IMR-90 (cell line): ENCODE results near the gene MMRN2. TPM values are rescaled to one million over a fixed set of nuclear protein-coding genes. Genes with fewer than 3 reads are reported as not detected.

Experiments used
- ATAC-seq: fragments of 200-7000 bp; cut with Tn5 transposase; 2 replicates; pipeline ENCODE4 v1.9.1; 2020; ENCODE audit warnings: low read depth, mild to moderate bottlenecking, moderate library complexity
- BruUV-seq: library from RNA; stranded (reverse); fragments of 400-500 nt; replicated peaks from 2 replicates; lab custom pipeline; 2021; lab: Mats Ljungman, UMichigan
- CTCF ChIA-PET: fragments of 300-600 bp; formaldehyde crosslinking; extraction: SDS; loops from one replicate; lab custom pipeline; 2021; ENCODE audit warnings: antibody characterized with exemption; lab: Yijun Ruan, JAX
- POLR2A ChIA-PET: fragments of 300-600 bp; sonication (Branson Sonifier 250); formaldehyde crosslinking; loops from one replicate; lab custom pipeline; 2022; ENCODE audit warnings: antibody characterized with exemption; ENCODE audit not compliant: unreplicated experiment; lab: Charles Lee
- DNase-seq: peaks from one replicate; pipeline ENCODE4 v3.0.0; 2013
- H2AFZ ChIP-seq: replicated peaks from 2 replicates; pipeline ENCODE3; 2013; ENCODE audit warnings: low read length, mild to moderate bottlenecking; ENCODE audit not compliant: poor library complexity
- H2AK5ac ChIP-seq: 2 replicates; pipeline ENCODE4 v1.6.1; 2013; ENCODE audit warnings: low read depth, low read length, inconsistent platforms
- H2AK9ac ChIP-seq: replicated peaks from 2 replicates; pipeline ENCODE3; 2013; ENCODE audit warnings: mild to moderate bottlenecking, low read depth, low read length, moderate library complexity; ENCODE audit not compliant: poor library complexity
- H2BK120ac ChIP-seq: 2 replicates; pipeline ENCODE4 v1.6.1; 2013; ENCODE audit warnings: low read depth, low read length, inconsistent platforms
- H2BK15ac ChIP-seq: 3 replicates; pipeline ENCODE4 v1.6.1; 2013; ENCODE audit warnings: low read depth, low read length, inconsistent platforms
- H2BK20ac ChIP-seq: 2 replicates; pipeline ENCODE4 v1.6.1; 2013; ENCODE audit warnings: low read depth, mild to moderate bottlenecking, inconsistent platforms, low read length, moderate library complexity
- H2BK5ac ChIP-seq: 2 replicates; pipeline ENCODE4 v1.6.1; 2013; ENCODE audit warnings: mild to moderate bottlenecking, low read depth, low read length, inconsistent platforms; ENCODE audit not compliant: poor library complexity, severe bottlenecking
- H3K14ac ChIP-seq: replicated peaks from 2 replicates; pipeline ENCODE4 v1.6.1; 2013; ENCODE audit warnings: low read depth, low read length, inconsistent platforms
- H3K18ac ChIP-seq: 2 replicates; pipeline ENCODE4 v1.6.1; 2013; ENCODE audit warnings: low read depth, low read length, control low read depth
- H3K23ac ChIP-seq: 2 replicates; pipeline ENCODE4 v1.6.1; 2013; ENCODE audit warnings: low read depth, low read length, inconsistent platforms
- H3K27ac ChIP-seq: 2 replicates; pipeline ENCODE4 v1.5.1; 2013; ENCODE audit warnings: mild to moderate bottlenecking, control low read depth, low read length; ENCODE audit not compliant: insufficient read depth
- H3K27me3 ChIP-seq: 2 replicates; pipeline ENCODE4 v1.6.1; 2013; ENCODE audit warnings: low read length; ENCODE audit not compliant: control insufficient read depth, insufficient read depth
- H3K36me3 ChIP-seq: 2 replicates; pipeline ENCODE4 v1.6.1; 2013; ENCODE audit warnings: low read length, mixed read lengths; ENCODE audit not compliant: control insufficient read depth, insufficient read depth
- H3K4ac ChIP-seq: 2 replicates; pipeline ENCODE4 v1.6.1; 2013; ENCODE audit warnings: low read depth, low read length, inconsistent platforms
- H3K4me1 ChIP-seq: 2 replicates; pipeline ENCODE4 v1.6.1; 2013; ENCODE audit warnings: low read length, mixed read lengths; ENCODE audit not compliant: control insufficient read depth, insufficient read depth
- H3K4me2 ChIP-seq: 2 replicates; pipeline ENCODE4 v1.6.1; 2013; ENCODE audit warnings: low read depth, mild to moderate bottlenecking, control low read depth, low read length, moderate library complexity
- H3K4me3 ChIP-seq: 2 replicates; pipeline ENCODE4 v1.5.1; 2013; ENCODE audit warnings: low read depth, mild to moderate bottlenecking, control low read depth, low read length, moderate library complexity; ENCODE audit not compliant: insufficient read depth
- H3K56ac ChIP-seq: 2 replicates; pipeline ENCODE4 v1.6.1; 2013; ENCODE audit warnings: low read length, inconsistent platforms; ENCODE audit not compliant: insufficient read depth; ENCODE audit errors: extremely low read depth
- H3K79me1 ChIP-seq, 2 experiments: 2 replicates each; pipeline ENCODE4 v1.6.1; 2013; ENCODE audit warnings: low read length in 2 of 2, inconsistent platforms in 1 of 2, low read depth in 1 of 2
- H3K9ac ChIP-seq: 2 replicates; pipeline ENCODE4 v1.6.1; 2013; ENCODE audit warnings: low read depth, low read length, control low read depth
- H3K9me1 ChIP-seq: 2 replicates; pipeline ENCODE4 v1.6.1; 2013; ENCODE audit warnings: low read length, inconsistent platforms; ENCODE audit not compliant: insufficient read depth
- H3K9me3 ChIP-seq: 2 replicates; pipeline ENCODE4 v1.6.1; 2013; ENCODE audit warnings: low read length; ENCODE audit not compliant: control insufficient read depth, insufficient read depth
- H4K20me1 ChIP-seq: 2 replicates; pipeline ENCODE4 v1.6.1; 2013; ENCODE audit warnings: low read length, inconsistent platforms; ENCODE audit not compliant: insufficient read depth
- H4K5ac ChIP-seq: 2 replicates; pipeline ENCODE4 v1.6.1; 2013; ENCODE audit warnings: mild to moderate bottlenecking, low read depth, low read length, control low read depth
- H4K8ac ChIP-seq, 2 experiments: 2 replicates each; pipeline ENCODE4 v1.6.1; 2013; ENCODE audit warnings: low read depth in 2 of 2, low read length in 2 of 2, control low read depth in 1 of 2, inconsistent platforms in 1 of 2
- H4K91ac ChIP-seq: 2 replicates; pipeline ENCODE4 v1.6.1; 2013; ENCODE audit warnings: low read depth, low read length, inconsistent platforms; ENCODE audit not compliant: insufficient read depth
- BHLHE40 ChIP-seq: fragments of 150-350 bp; IDR thresholded peaks from 2 replicates; pipeline ENCODE4 v1.6.1; 2016; ENCODE audit warnings: mild to moderate bottlenecking, low read depth, low read length
- CEBPB ChIP-seq: IDR thresholded peaks from 2 replicates; pipeline ENCODE4 v1.6.1; 2012; ENCODE audit warnings: low read depth, low read length, improper control_type of control experiment
- CHD1 ChIP-seq: IDR thresholded peaks from 2 replicates; pipeline ENCODE4 v1.6.1; 2012; ENCODE audit warnings: low read depth, low read length, improper control_type of control experiment
- CTCF ChIP-seq: conservative IDR thresholded peaks from 2 replicates; pipeline ENCODE4 v1.5.1; 2012; ENCODE audit warnings: mild to moderate bottlenecking, low read depth, low read length, improper control_type of control experiment
- ELK1 ChIP-seq: fragments of 150-350 bp; IDR thresholded peaks from 2 replicates; pipeline ENCODE4 v1.6.1; 2016; ENCODE audit warnings: low read depth, mild to moderate bottlenecking, low read length, moderate library complexity, borderline replicate concordance
- FOS ChIP-seq: fragments of 150-350 bp; IDR thresholded peaks from 2 replicates; pipeline ENCODE4 v1.6.1; 2016; ENCODE audit warnings: low read depth, low read length
- MAFK ChIP-seq: IDR thresholded peaks from 2 replicates; pipeline ENCODE4 v1.6.1; 2012; ENCODE audit warnings: low read depth, low read length, improper control_type of control experiment
- MAZ ChIP-seq: IDR thresholded peaks from 2 replicates; pipeline ENCODE4 v1.6.1; 2012; ENCODE audit warnings: low read depth, mild to moderate bottlenecking, low read length, improper control_type of control experiment, moderate library complexity, borderline replicate concordance
- MXI1 ChIP-seq: IDR thresholded peaks from 2 replicates; pipeline ENCODE4 v1.6.1; 2012; ENCODE audit warnings: low read depth, mild to moderate bottlenecking, low read length, moderate library complexity, borderline replicate concordance
- NFE2L2 ChIP-seq: fragments of 150-350 bp; IDR thresholded peaks from 2 replicates; pipeline ENCODE4 v1.6.1; 2016; ENCODE audit warnings: low read depth, mild to moderate bottlenecking, low read length
- POLR2A ChIP-seq: IDR thresholded peaks from 2 replicates; pipeline ENCODE4 v1.6.1; 2012; ENCODE audit warnings: mild to moderate bottlenecking, low read depth, low read length
- RAD21 ChIP-seq: IDR thresholded peaks from 2 replicates; pipeline ENCODE4 v1.6.1; 2012; ENCODE audit warnings: low read length, improper control_type of control experiment
- RCOR1 ChIP-seq: IDR thresholded peaks from 2 replicates; pipeline ENCODE4 v1.6.1; 2012; ENCODE audit warnings: mild to moderate bottlenecking, low read length, improper control_type of control experiment; ENCODE audit not compliant: insufficient replicate concordance
- RFX5 ChIP-seq: IDR thresholded peaks from 2 replicates; pipeline ENCODE4 v1.8.0; 2012; ENCODE audit warnings: low read depth, mild to moderate bottlenecking, low read length, moderate library complexity
- SMC3 ChIP-seq: fragments of 150-350 bp; IDR thresholded peaks from 2 replicates; pipeline ENCODE4 v1.6.1; 2016; ENCODE audit warnings: low read depth, mild to moderate bottlenecking, antibody characterized with exemption, low read length, moderate library complexity
- USF2 ChIP-seq: fragments of 150-350 bp; IDR thresholded peaks from 2 replicates; pipeline ENCODE4 v1.6.1; 2017; ENCODE audit warnings: mild to moderate bottlenecking, antibody characterized with exemption, low read length, low read depth
- WGBS, 2 experiments: methylation state at CpG; one replicate each; pipeline versions ENCODE4 v1.1.5 to v1.1.7; 2013; ENCODE audit warnings: missing lambda C conversion rate in 2 of 2; ENCODE audit not compliant: insufficient read length in 1 of 2; ENCODE audit errors: extremely low coverage in 2 of 2; 5-methylcytosine and 5-hydroxymethylcytosine counted together
- dilution Hi-C: fragments of 300-500 bp; cut with HindIII; formaldehyde crosslinking; loops from one replicate; pipeline ENCODE4 v1.14.3; 2018; ENCODE audit warnings: low sequenced_read_pairs; ENCODE audit not compliant: unreplicated experiment
- in situ Hi-C: fragments of 300-500 bp; cut with MboI; formaldehyde crosslinking; loops from 3 replicates; pipeline ENCODE4 v1.14.3; 2019; ENCODE audit warnings: low sequenced_read_pairs, inconsistent platforms, mixed read lengths
- intact Hi-C: fragments of 100-400 bp; cut with micrococcal nuclease; formaldehyde crosslinking; loops from 2 replicates; pipeline ENCODE4 v1.10.0; 2022
- polyA plus RNA-seq, 3 experiments: library from polyadenylated mRNA; depleted of rRNA; stranded (reverse); fragments of >200 nt; gene quantifications; 2 replicates each; pipeline ENCODE4 v1.2.3, GENCODE V29; 2012; ENCODE audit warnings: low replicate concordance in 1 of 3
- total RNA-seq: library from RNA; depleted of rRNA; stranded (reverse); fragments of >200 nt; gene quantifications from 2 replicates; pipeline ENCODE4 v1.2.3, GENCODE V29; 2012

Gene MMRN2
- total and polyA plus RNA-seq, 2 of the 4 experiments (the other 2 are of a cell fraction): 1.6 to 1.8 TPM

- Histone ChIP-seq H3K14ac (no peak overlapping the region), H3K23ac (no peak overlapping the region), H3K4me3 (no peak overlapping the region), H4K91ac (peak overlapping the region; percentile 12; the same call in 1 of the 2 replicates), H2AK5ac (peak overlapping the region; percentile 7), H2BK15ac (no peak overlapping the region), H3K9ac (no peak overlapping the region), H3K79me1 (peaks cover 0 to 38% of the 10 kb centered on the region in 2 experiments; a peak in 3 of 4 replicates), H3K27me3 (no peaks in the 10 kb centered on the region), H4K8ac (no peak overlapping the region), H2BK20ac (no peak overlapping the region), H4K20me1 (no peaks in the 10 kb centered on the region; the same call in 1 of the 2 replicates), H3K36me3 (no peaks in the 10 kb centered on the region), H3K4ac (peak overlapping the region; percentile 40; the same call in 1 of the 2 replicates), H3K4me1 (peaks cover 36% of the 10 kb centered on the region), H2AFZ (no peak overlapping the region), H3K9me3 (no peaks in the 10 kb centered on the region), H3K18ac (no peak overlapping the region), H2BK5ac (no peak overlapping the region), H2BK120ac (no peak overlapping the region), H3K9me1 (peaks cover 20% of the 10 kb centered on the region), H4K5ac (no peak overlapping the region), H2AK9ac (peak overlapping the region; percentile 98), H3K4me2 (no peak overlapping the region), H3K56ac (no peak overlapping the region), H3K27ac (no peak overlapping the region)
- CTCF ChIA-PET: interaction anchor here (1.6 kb wide), 1 partner anchor 10 kb away, joined by 3 read pairs; no protein-coding TSS in a partner anchor
- intact Hi-C loops (no loop called here), in situ Hi-C loops (no loop called here), dilution Hi-C loops (no loop called here)
- no peak for DNase-seq
- 90% methylated on average over 3 of the region's 7 CpGs; no CpG with 5 or more reads in 1 of the 2 experiments for WGBS, 2 experiments
- POLR2A ChIA-PET: no interaction called here
- no TSS peak for BruUV-seq
- TF ChIP-seq MAZ (no peak), RFX5 (no peak), USF2 (no peak), FOS (no peak), CEBPB (no peak), CTCF (no peak), RCOR1 (no peak), MAFK (no peak), POLR2A (no peak), MXI1 (no peak), NFE2L2 (no peak), CHD1 (no peak), RAD21 (no peak), SMC3 (no peak), ELK1 (no peak), BHLHE40 (no peak)
- no peak for ATAC-seq
Observed at GRCh38 chr10:86967481-86967941, 10.1 kb upstream of the MMRN2 start.
